GM18498 (cell line): Measurements from ENCODE around the gene FLNA.
"Not testable (repeated sequence)": the region's sequence is repeated elsewhere in the genome, so short reads cannot be mapped to it uniquely, and the experiment has no call there.

ENCODE experiments used
- ATAC-seq: cut with Tn5 transposase; IDR thresholded peaks from one replicate; pipeline ENCODE4 v1.9.1; 2021; ENCODE audit warnings: mild to moderate bottlenecking, moderate library complexity; ENCODE audit not compliant: unreplicated experiment

Gene FLNA

DNA sequence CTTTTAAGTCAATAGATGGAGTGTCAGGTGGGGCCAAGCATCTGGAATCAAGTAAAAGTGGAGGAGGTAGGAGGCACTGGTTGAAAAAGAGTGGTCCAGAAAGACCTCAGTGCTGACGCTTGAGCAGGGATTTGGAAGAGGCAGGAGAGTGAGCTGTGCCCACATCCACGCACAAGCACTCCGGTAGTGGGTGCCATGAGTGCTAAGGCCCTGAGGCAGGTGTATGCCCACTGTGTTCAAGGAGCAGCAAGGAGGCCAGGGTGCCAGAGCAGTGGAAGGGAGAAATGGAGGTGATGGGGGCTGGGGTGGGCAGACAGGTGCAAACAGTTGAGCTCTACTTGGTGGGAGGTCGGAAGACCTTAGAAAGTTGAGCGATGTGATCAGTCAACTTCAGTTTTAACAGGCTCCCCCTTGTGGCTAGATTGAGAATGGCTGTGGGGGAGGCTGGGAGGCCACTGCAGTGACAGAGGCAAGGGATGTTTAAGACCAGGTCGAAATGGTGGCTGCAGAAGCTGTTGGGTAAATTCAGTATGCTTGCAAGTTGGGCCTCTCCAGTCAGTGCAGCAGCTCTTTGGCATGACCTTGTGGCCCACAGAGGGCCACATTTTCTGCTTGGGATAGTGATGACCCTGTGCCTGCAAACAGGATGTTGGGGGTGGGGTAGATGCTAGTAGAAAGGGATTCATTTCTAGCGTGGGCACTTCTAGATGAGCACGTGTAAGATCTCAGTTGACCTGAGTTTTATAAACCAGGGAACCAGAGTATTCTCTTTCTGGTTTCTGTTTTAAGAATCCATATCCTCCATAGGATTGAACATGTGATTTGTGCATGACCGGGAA lies 66.1 kb downstream of the FLNA start:
- no peak for ATAC-seq

DNA sequence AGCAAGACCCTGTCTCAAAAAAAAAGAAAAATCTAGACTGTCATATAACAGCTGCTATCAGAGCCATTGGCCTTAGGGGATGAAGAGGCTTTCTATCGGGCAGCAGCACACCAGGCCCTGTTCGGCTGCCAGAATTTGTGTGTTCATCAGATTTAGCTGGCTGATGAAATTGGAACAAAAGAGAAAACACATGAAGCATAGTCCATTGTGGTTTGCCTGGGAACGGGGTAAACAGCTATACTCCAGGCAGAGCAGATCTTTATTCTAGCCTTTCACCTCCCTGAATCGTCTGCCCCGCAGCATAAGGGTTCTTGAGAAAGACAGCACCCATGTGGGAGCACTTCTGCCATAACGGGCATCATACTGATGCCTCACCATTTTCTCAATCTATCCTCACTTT lies 67.2 kb downstream of the FLNA start:
- no peak for ATAC-seq

DNA sequence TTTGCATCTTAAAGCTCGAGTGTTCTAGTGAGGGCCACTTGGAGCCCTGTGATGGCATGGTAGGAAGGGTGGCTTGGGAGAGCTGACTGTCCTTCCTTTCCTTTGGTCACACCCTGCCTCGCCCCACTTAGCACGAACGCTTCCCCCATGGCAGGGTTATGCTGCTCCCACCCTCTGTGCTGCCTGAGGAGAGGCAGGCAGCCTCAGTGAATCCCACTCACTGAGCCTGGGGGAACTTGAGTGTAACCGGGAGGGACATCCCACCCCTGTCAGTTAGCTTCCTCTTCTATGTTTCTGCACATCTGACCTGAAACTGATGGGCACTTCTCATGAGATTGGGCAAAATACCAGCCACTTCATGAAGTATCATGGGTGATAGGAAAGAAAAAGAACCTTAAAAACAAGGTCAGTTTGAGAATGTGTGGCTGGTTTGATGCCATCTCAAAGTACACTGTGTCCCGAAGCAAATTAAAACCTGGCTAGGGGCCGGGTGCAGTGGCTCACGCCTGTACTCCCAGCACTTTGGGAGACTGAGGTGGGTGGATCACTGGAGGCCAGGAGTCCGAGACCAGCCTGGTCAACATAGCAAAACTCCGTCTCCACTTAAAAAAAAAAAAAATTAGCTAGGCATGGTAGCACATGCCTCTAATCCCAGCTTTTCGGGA lies 68.8 kb downstream of the FLNA start:
- no peak for ATAC-seq

DNA sequence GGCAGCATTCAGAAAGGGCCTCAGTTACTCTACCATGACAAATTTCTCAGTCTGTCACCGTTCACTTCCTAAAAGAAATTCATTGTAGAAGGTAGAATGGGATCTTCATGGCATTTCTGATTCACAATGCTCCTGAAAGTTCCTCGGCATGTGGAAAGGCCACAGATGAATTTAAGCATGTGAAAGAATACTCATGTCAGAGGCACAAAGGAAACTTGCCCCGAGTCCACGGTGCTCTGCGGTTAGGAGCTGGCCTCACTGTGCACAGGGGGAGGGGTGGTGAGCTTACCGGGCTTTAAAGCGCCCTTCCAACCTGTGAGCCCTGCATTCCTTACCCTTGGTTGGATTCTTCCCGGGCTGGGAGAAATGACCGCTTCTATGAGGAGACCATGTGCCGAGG lies 69.6 kb downstream of the FLNA start:
- no peak for ATAC-seq

DNA sequence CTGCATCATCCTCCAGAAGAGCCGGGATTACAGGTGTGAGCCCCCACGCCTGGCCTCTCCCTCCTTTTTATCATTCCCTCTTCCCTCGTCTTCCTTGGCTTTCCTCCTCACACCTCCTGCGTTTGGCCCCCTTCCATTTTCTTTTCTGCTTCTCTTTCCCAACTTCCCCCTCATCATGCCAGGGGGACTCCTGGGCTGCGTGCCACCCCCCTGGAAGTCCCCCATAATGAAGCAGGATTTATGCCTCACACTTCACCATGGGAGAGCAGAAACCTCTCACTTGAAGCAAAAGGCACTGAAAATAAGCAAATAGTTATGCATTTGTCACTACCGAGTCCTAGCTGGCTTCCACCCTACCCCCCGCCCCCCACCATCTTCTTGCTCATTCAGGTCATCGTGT lies 71.0 kb downstream of the FLNA start:
- no peak for ATAC-seq

DNA sequence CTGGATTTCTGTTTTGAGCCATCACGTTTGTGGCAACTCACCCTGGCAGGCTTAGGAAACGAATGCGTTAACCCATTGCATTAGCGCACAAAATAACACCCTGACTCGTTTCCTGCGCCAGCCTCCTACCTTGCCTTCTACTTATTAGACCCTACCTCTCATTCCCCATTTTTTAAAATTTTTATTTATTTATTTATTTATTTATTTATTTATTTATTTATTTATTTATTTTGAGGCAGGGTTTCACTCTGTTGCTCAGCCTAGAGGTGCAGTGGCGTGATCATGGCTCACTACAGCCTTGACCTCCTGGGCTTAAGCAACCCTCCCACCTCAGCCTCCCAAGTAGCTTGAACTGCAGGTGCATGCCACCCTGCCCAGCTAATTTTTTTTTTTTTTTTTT lies 71.4 kb downstream of the FLNA start:
- not testable (repeated sequence) for ATAC-seq

DNA sequence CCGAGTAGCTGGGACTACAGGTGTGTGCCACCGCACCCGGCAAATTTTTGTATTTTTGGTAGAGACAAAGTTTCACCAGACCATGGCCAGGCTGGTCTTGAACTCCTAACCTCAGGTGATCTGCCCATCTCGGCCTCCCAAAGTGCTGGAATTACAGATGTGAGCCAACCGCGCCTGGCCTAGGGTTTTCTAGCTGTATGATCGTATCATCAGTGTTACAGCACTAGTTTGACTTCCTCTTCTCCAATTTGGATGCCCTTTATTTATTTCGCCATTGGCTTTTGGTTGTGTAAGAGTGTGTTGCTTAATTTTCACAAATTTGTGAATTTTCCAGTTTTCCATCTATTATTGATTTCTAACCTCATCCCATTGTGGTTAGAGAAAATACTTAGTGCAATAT lies 73.6 kb downstream of the FLNA start:
- no peak for ATAC-seq
